ENCODE data around the gene TAS1R1. TPM values are rescaled to one million over a fixed set of nuclear protein-coding genes. Genes with fewer than 3 reads are reported as not detected.
"Not testable (repeated sequence)": the region's sequence is repeated elsewhere in the genome, so short reads cannot be mapped to it uniquely, and the experiment has no call there.

Gene TAS1R1
- total RNA-seq, 2 experiments from 2014 or later, result not detected

GRCh38 chr1:6597777-6598131 lies 42.6 kb downstream of the TAS1R1 start:
- no peak for DNase-seq
- Mint-ChIP-seq H3K4me1 (ENCODE audit: low read depth) (peaks cover 46% of the 10 kb centered on the region), H3K27ac (peak overlapping the region; percentile 36), H3K4me3 (no peak overlapping the region), H3K36me3 (ENCODE audit: low read depth) (peaks cover 46% of the 10 kb centered on the region), H3K27me3 (ENCODE audit: low read depth) (no peaks in the 10 kb centered on the region), H3K9me3 (no peaks in the 10 kb centered on the region)
- intact Hi-C loops (cut with micrococcal nuclease), result no loop called here
- CTCF ChIA-PET, result no interaction called here

- Mint-ChIP-seq H3K4me3 (peak overlapping the region; percentile 97), H3K27me3 (ENCODE audit: low read depth) (no peaks in the 10 kb centered on the region), H3K36me3 (ENCODE audit: low read depth) (peaks cover 41% of the 10 kb centered on the region), H3K9me3 (no peaks in the 10 kb centered on the region), H3K27ac (peak overlapping the region; percentile 95), H3K4me1 (ENCODE audit: low read depth) (peaks cover 52% of the 10 kb centered on the region)
- intact Hi-C loops (cut with micrococcal nuclease), result no loop called here
- CTCF ChIA-PET, result interaction anchor here (1.2 to 2.4 kb wide), 4 partner anchors 10 to 108 kb away, joined by 4 to 7 read pairs (median 6); partner anchors contain the start of genes NOL9 and PLEKHG5
- DNase-seq, result peak; percentile 74
Measured at GRCh38 chr1:6599141-6599975, 44.3 kb downstream of the TAS1R1 start.

DNA sequence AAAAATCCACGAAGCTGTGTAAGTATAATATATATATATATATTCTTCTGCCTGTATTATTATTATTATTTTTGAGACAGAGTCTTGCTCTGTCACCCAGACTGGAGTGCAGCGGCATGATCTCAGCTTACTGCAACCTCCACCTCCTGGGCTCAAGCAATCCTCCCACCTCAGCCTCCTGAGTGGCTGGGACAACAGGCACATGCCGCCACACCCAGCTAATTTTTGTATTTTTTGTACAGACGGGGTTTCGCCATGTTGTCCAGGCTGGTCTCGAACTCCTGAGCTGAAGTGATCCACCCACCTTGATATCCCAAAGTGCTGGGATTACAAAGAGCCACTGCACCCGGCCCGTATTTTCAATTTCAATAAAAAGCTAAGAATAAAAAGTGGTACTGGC lies 44.9 kb downstream of the TAS1R1 start:
- not testable (repeated sequence) for H3K9me3 Mint-ChIP-seq; H3K27me3 Mint-ChIP-seq (ENCODE audit: low read depth); DNase-seq
- CTCF ChIA-PET, result interaction anchor here (1.0 to 2.4 kb wide), 6 partner anchors 11 to 109 kb away, joined by 3 to 7 read pairs (median 4); partner anchors contain the start of genes NOL9 and PLEKHG5
- peak overlapping the region; percentile 97 for H3K4me3 Mint-ChIP-seq
- H3K27ac Mint-ChIP-seq, result peak overlapping the region; percentile 95
- peaks cover 39% of the 10 kb centered on the region for H3K36me3 Mint-ChIP-seq (ENCODE audit: low read depth)
- intact Hi-C loops (cut with micrococcal nuclease), result loop anchor here (2.0 to 5.0 kb wide), 4 partner anchors 102 to 403 kb away; partner anchors contain the start of genes DNAJC11, PLEKHG5 and RPL22
- peaks cover 52% of the 10 kb centered on the region for H3K4me1 Mint-ChIP-seq (ENCODE audit: low read depth)

DNA sequence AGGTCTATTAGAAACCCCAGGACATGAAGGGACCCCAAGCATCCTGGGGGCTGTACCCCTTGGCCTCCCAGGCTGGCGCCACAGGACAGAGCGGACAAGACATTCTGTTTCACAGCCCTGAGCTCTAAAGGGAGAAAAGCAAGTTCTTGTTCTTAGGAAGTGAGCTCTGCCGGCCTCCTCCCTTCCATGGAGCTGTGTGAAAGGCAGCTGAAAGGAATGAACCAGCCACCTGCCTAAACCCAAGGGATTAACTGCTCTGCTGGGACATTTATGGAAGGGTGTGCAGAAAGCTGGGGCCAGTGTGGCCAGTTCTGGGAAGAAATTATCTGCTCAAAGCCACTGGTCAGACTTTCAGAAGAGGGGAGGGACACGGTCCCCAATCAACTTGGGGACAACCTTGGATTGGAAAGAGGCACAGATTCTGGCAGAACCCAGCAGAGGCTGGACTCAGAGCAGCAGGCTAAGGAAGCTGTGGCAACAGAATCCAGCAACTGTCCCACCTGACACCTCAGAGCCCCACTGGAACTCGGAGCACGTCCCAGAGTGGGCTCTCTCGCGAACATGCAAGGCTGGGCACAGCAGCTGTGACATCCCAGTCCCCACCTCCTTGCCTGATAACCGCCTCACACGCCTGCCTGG lies 45.4 kb downstream of the TAS1R1 start:
- H3K4me1 Mint-ChIP-seq (ENCODE audit: low read depth), result peaks cover 52% of the 10 kb centered on the region
- H3K4me3 Mint-ChIP-seq, result peak overlapping the region; percentile 97
- no peak for DNase-seq
- intact Hi-C loops (cut with micrococcal nuclease), result loop anchor here (1.0 to 5.0 kb wide), 10 partner anchors 13 to 403 kb away; partner anchors contain the start of genes CAMTA1, DNAJC11, NOL9 and PHF13
- no peaks in the 10 kb centered on the region for H3K9me3 Mint-ChIP-seq
- CTCF ChIA-PET, result interaction anchor here (1.0 to 2.4 kb wide), 6 partner anchors 11 to 110 kb away, joined by 3 to 7 read pairs (median 4); partner anchors contain the start of genes NOL9 and PLEKHG5
- peak overlapping the region; percentile 95 for H3K27ac Mint-ChIP-seq
- no peaks in the 10 kb centered on the region for H3K27me3 Mint-ChIP-seq (ENCODE audit: low read depth)
- H3K36me3 Mint-ChIP-seq (ENCODE audit: low read depth), result peaks cover 35% of the 10 kb centered on the region

- Mint-ChIP-seq H3K27me3 (ENCODE audit: low read depth) (no peaks in the 10 kb centered on the region), H3K4me1 (ENCODE audit: low read depth) (peaks cover 44% of the 10 kb centered on the region)
- intact Hi-C loops (cut with micrococcal nuclease), result loop anchor here (1.0 to 5.0 kb wide), 10 partner anchors 12 to 404 kb away; partner anchors contain the start of genes CAMTA1, DNAJC11, NOL9 and PHF13
Measured at GRCh38 chr1:6601049-6601922, 46.2 kb downstream of the TAS1R1 start.

DNA sequence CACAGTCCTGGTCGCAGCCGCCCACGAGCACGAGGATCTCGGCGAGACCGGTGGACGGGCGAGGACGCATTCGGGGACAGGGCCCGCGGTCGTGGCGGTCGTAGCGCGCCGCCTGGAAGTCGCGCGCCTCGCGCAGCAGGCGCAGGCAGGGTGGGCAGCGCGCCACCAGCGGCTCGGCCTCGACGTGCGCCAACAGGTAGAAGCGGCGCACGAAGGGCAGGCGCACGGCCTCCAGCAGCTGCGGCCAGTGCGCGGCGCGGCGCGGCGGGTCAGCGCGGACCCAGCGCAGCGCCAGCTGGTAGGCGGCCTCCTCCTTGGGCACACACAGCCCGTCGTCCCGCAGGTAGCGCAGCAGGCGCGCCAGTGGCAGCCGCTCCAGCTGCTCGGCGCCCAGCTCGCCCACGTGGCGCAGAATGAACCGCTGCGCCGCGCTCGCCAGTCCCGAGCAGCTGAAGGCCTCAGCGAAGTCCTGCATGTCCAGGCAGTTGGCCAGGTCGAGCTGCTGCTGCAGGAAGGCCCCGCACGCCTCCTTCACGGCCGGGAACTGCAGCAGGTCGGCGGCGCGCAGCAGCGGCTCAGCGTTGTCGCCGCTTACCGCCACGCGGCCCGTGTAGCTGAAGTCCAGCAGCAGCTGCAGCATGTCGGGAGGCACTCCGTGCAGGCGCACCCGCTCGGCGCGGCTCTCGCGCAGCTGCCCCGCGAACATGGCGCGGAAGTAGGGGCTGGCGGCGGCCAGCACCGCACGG lies 47.0 kb downstream of the TAS1R1 start:
- CTCF ChIA-PET, result interaction anchor here (0.5 to 1.2 kb wide), 7 partner anchors 10 to 117 kb away, joined by 3 read pairs; partner anchors contain the start of gene THAP3

More at GRCh38 chr1:6601049-6601922, 46.2 kb downstream of the TAS1R1 start:
- Mint-ChIP-seq H3K9me3 (no peaks in the 10 kb centered on the region), H3K27ac (peak overlapping the region; percentile 95), H3K36me3 (ENCODE audit: low read depth) (peaks cover 28% of the 10 kb centered on the region), H3K4me3 (peak overlapping the region; percentile 97)
- CTCF ChIA-PET, result interaction anchor here (0.6 to 2.4 kb wide), 9 partner anchors 11 to 118 kb away, joined by 3 to 7 read pairs (median 3); partner anchors contain the start of genes NOL9 and THAP3
- peak; percentile 96 for DNase-seq

GRCh38 chr1:6602669-6603237 lies 47.6 kb downstream of the TAS1R1 start, which contains the start of gene KLHL21:
Gene KLHL21 (minus strand): TSS chr1:6602869. CDS start chr1:6602817, 52 bp downstream.
- CTCF ChIA-PET, result interaction anchor here (0.5 to 1.2 kb wide), 3 partner anchors 10 to 101 kb away, joined by 3 read pairs; no protein-coding TSS in a partner anchor
- intact Hi-C loops (cut with micrococcal nuclease), result loop anchor here (1.0 to 5.0 kb wide), 6 partner anchors 100 to 610 kb away; partner anchors contain the start of genes ACOT7, DNAJC11, NPHP4 and RPL22
- Mint-ChIP-seq H3K36me3 (ENCODE audit: low read depth) (peaks cover 22% of the 10 kb centered on the region), H3K27ac (peak within 1 kb of the TSS; percentile 96), H3K4me3 (peak within 1 kb of the TSS; percentile 97), H3K4me1 (ENCODE audit: low read depth) (peaks cover 35% of the 10 kb centered on the region), H3K9me3 (no peaks in the 10 kb centered on the region), H3K27me3 (ENCODE audit: low read depth) (no peaks in the 10 kb centered on the region)
- peak; percentile 81 for DNase-seq

More for the DNA sequence above, 47.0 kb downstream of the TAS1R1 start:
- DNase-seq, result peak; percentile 30
- peak overlapping the region; percentile 97 for H3K4me3 Mint-ChIP-seq
- H3K9me3 Mint-ChIP-seq, result no peaks in the 10 kb centered on the region
- H3K4me1 Mint-ChIP-seq (ENCODE audit: low read depth), result peaks cover 40% of the 10 kb centered on the region
- H3K27ac Mint-ChIP-seq, result peak overlapping the region; percentile 95
- peaks cover 27% of the 10 kb centered on the region for H3K36me3 Mint-ChIP-seq (ENCODE audit: low read depth)
- H3K27me3 Mint-ChIP-seq (ENCODE audit: low read depth), result no peaks in the 10 kb centered on the region
- intact Hi-C loops (cut with micrococcal nuclease), result loop anchor here (1.0 to 5.0 kb wide), 12 partner anchors 11 to 575 kb away; partner anchors contain the start of genes ACOT7, CAMTA1, DNAJC11 and NOL9

DNA sequence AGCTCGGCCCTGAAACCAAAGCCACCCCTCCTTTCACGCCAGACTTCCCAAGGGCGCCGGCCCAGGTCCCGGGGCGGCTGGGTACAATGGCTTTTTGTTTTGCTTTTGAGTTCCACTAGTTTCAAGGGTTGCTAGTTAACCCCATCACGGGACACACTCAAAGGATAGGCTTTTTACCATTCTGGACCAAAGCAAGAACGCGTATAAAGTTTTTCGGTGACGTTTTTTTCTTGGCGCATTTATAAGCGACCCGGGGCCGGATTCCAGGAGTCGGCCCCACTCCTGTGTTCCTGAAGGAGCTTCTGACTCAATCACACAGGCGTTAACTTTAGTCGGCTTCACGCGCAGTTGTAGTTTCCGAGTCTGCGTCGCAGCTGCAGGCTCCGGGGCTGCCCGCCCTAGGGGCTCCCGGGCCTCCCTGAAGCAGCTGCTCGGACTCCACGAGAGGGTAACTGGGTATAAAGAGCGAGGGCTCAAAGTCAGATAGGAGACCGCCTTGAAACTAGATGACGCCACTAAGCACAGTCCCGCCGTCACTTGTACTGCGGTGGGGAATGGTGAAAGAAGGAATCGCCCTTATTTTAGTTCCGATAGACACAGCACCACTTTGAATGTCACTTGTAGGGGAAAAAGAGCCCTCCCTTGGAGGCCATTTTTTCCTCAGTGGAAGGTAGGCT lies 48.3 kb downstream of the TAS1R1 start:
- H3K27me3 Mint-ChIP-seq (ENCODE audit: low read depth), result no peaks in the 10 kb centered on the region
- H3K4me1 Mint-ChIP-seq (ENCODE audit: low read depth), result peaks cover 29% of the 10 kb centered on the region
- CTCF ChIA-PET, result interaction anchor here (1.2 kb wide), 1 partner anchor 30 kb away, joined by 3 read pairs; no protein-coding TSS in a partner anchor
- peak overlapping the region; percentile 96 for H3K27ac Mint-ChIP-seq
- DNase-seq, result peak; percentile 76
- intact Hi-C loops (cut with micrococcal nuclease), result loop anchor here (1.0 to 5.0 kb wide), 6 partner anchors 99 to 611 kb away; partner anchors contain the start of genes ACOT7, DNAJC11, NPHP4 and RPL22
- peak overlapping the region; percentile 74 for H3K4me3 Mint-ChIP-seq
- H3K36me3 Mint-ChIP-seq (ENCODE audit: low read depth), result peaks cover 20% of the 10 kb centered on the region
- H3K9me3 Mint-ChIP-seq, result no peaks in the 10 kb centered on the region

DNA sequence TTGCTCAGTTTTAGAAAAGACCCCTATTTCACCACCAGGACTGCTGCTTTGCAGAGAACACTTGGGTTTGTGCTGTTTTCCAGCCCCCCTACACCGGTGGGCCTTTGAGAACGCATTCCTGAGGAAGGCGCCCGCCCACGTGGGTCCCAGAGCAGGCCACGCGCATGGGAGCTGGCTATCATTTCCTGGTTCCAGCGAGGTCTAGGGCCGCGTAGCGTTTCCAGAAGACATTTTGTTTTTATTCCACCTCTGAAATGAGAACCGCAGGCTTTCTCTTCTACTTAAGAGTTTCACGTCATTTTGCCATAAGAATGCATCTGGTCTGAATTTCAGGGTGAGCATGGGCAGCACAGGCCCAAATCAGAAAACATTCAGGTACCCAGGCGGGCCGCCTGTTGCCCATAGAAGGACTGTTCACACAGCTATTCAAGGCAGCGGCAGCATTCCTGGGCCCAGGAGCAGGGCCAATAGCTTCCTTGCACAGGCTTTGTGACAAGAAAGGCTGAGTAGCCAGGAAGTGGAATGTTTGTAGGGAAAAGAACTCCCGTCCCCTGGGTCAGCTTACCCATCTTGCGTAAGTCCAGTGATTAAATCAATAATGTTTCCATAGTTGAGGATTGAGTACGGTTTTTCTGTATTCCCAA lies 48.9 kb downstream of the TAS1R1 start:
- CTCF ChIA-PET, result interaction anchor here (1.0 to 1.2 kb wide), 2 partner anchors 19 to 97 kb away, joined by 3 read pairs; partner anchors contain the start of gene DNAJC11
- DNase-seq, result no peak
- H3K4me3 Mint-ChIP-seq, result peak overlapping the region; percentile 74

More for the DNA sequence above, 48.9 kb downstream of the TAS1R1 start:
- peaks cover 22% of the 10 kb centered on the region for H3K4me1 Mint-ChIP-seq (ENCODE audit: low read depth)
- H3K9me3 Mint-ChIP-seq, result no peaks in the 10 kb centered on the region
- peaks cover 15% of the 10 kb centered on the region for H3K36me3 Mint-ChIP-seq (ENCODE audit: low read depth)
- peak overlapping the region; percentile 96 for H3K27ac Mint-ChIP-seq
- H3K27me3 Mint-ChIP-seq (ENCODE audit: low read depth), result no peaks in the 10 kb centered on the region
- intact Hi-C loops (cut with micrococcal nuclease), result loop anchor here (1.0 to 5.0 kb wide), 6 partner anchors 98 to 612 kb away; partner anchors contain the start of genes ACOT7, DNAJC11, NPHP4 and RPL22

Data from activated naive CD4-positive, alpha-beta T cell treated with anti-CD3 and anti-CD28 coated beads for 36 hours (primary cell).